WTC11 (cell line): Measurements from ENCODE around the gene GALNT17. TPM values are rescaled to one million over a fixed set of nuclear protein-coding genes. Genes with fewer than 3 reads are reported as not detected.

Experiments
- ATAC-seq: fragments of 200-7000 bp; cut with Tn5 transposase; 2 replicates; pipeline ENCODE4 v1.10.0; 2021; ENCODE audit warnings: mild to moderate bottlenecking, moderate library complexity
- CTCF ChIA-PET: fragments of 300-600 bp; sonication (Branson Sonifier 250); formaldehyde crosslinking; loops from one replicate; lab custom pipeline; 2021; ENCODE audit warnings: antibody characterized with exemption; lab: Charles Lee
- POLR2A ChIA-PET: fragments of 350-600 bp; sonication (Branson Sonifier 250); formaldehyde crosslinking; loops from one replicate; lab custom pipeline; 2021; ENCODE audit warnings: antibody characterized with exemption; lab: Charles Lee
- DNase-seq: peaks from one replicate; pipeline ENCODE4 v3.0.0; 2021; ENCODE audit warnings: low spot score
- H3K27ac Mint-ChIP-seq: 2 replicates; pipeline ENCODE4 v1.8.0; 2021; ENCODE audit warnings: mixed read lengths
- H3K27me3 Mint-ChIP-seq: 2 replicates; pipeline ENCODE4 v1.8.0; 2021; ENCODE audit warnings: low read depth, mild to moderate bottlenecking, moderate library complexity, mixed read lengths
- H3K36me3 Mint-ChIP-seq: 2 replicates; pipeline ENCODE4 v1.8.0; 2021; ENCODE audit warnings: mixed read lengths
- H3K4me1 Mint-ChIP-seq: 2 replicates; pipeline ENCODE4 v1.8.0; 2022; ENCODE audit warnings: mixed read lengths
- H3K4me3 Mint-ChIP-seq: 2 replicates; pipeline ENCODE4 v1.8.0; 2021; ENCODE audit warnings: mild to moderate bottlenecking, moderate library complexity, mixed read lengths
- H3K9me3 Mint-ChIP-seq: 2 replicates; pipeline ENCODE4 v1.8.0; 2021; ENCODE audit warnings: mixed read lengths
- CREM ChIP-seq: sonication (generic); formaldehyde crosslinking; IDR thresholded peaks from 2 replicates; pipeline ENCODE4 v1.8.1; 2022; ENCODE audit warnings: mild to moderate bottlenecking, missing genetic modification reagents, moderate library complexity
- FOXJ3 ChIP-seq: sonication (generic); formaldehyde crosslinking; IDR thresholded peaks from 2 replicates; pipeline ENCODE4 v1.9.0; 2021; ENCODE audit warnings: missing genetic modification reagents, mild to moderate bottlenecking, borderline replicate concordance
- HMGA2 ChIP-seq: fragments of 250-450 bp; sonication (Bioruptor Pico); IDR thresholded peaks from 2 replicates; pipeline ENCODE4 v1.4.0; 2021; ENCODE audit warnings: mild to moderate bottlenecking, moderate library complexity
- NFE2L1 ChIP-seq: sonication (generic); formaldehyde crosslinking; IDR thresholded peaks from 2 replicates; pipeline ENCODE4 v1.8.1; 2023; ENCODE audit warnings: missing genetic modification reagents
- RELA ChIP-seq: sonication (generic); formaldehyde crosslinking; IDR thresholded peaks from 2 replicates; pipeline ENCODE4 v1.8.1; 2022; ENCODE audit warnings: missing genetic modification reagents, mild to moderate bottlenecking, borderline replicate concordance
- SMAD3 ChIP-seq: sonication (generic); formaldehyde crosslinking; IDR thresholded peaks from 2 replicates; pipeline ENCODE4 v1.8.0; 2022; ENCODE audit warnings: missing genetic modification reagents, mild to moderate bottlenecking, borderline replicate concordance
- SOX15 ChIP-seq: fragments of 250-450 bp; sonication (Bioruptor Pico); IDR thresholded peaks from 2 replicates; pipeline ENCODE4 v1.9.0; 2021; ENCODE audit warnings: mild to moderate bottlenecking
- ZNF138 ChIP-seq: sonication (generic); formaldehyde crosslinking; conservative IDR thresholded peaks from 2 replicates; pipeline ENCODE4 v1.8.1; 2022; ENCODE audit warnings: mild to moderate bottlenecking, moderate library complexity, missing genetic modification reagents
- ZNF317 ChIP-seq: sonication (generic); formaldehyde crosslinking; IDR thresholded peaks from 2 replicates; pipeline ENCODE4 v1.8.1; 2023; ENCODE audit warnings: low read depth, mild to moderate bottlenecking, moderate library complexity, missing genetic modification reagents, borderline replicate concordance
- ZNF396 ChIP-seq: fragments of 250-450 bp; sonication (Bioruptor Pico); IDR thresholded peaks from 2 replicates; pipeline ENCODE4 v1.8.0; 2021; ENCODE audit warnings: mild to moderate bottlenecking, moderate library complexity, borderline replicate concordance
- ZNF416 ChIP-seq: fragments of 250-450 bp; sonication (Bioruptor Pico); IDR thresholded peaks from 2 replicates; pipeline ENCODE4 v1.9.0; 2021; ENCODE audit warnings: mild to moderate bottlenecking, inconsistent platforms
- ZNF423 ChIP-seq: fragments of 250-450 bp; sonication (Bioruptor Pico); IDR thresholded peaks from 2 replicates; pipeline ENCODE4 v2.1.2; 2022; ENCODE audit warnings: mild to moderate bottlenecking, moderate library complexity
- ZNF532 ChIP-seq: fragments of 250-450 bp; sonication (Bioruptor Pico); IDR thresholded peaks from 2 replicates; pipeline ENCODE4 v1.9.0; 2021; ENCODE audit warnings: mild to moderate bottlenecking, borderline replicate concordance
- total RNA-seq: library from RNA; stranded (reverse); gene quantifications from 3 replicates; pipeline ENCODE4 v1.2.3, GENCODE V29; 2021
- TF ChIP-seq, protein P1 (sequence below): sonication (generic); formaldehyde crosslinking; IDR thresholded peaks from 2 replicates; pipeline ENCODE4 v1.8.1; 2023; ENCODE audit warnings: mild to moderate bottlenecking, missing genetic modification reagents, moderate library complexity
- TF ChIP-seq, protein P2 (sequence below): sonication (generic); formaldehyde crosslinking; IDR thresholded peaks from 2 replicates; pipeline ENCODE4 v1.8.0; 2022; ENCODE audit warnings: mild to moderate bottlenecking, missing genetic modification reagents
- TF ChIP-seq, protein P3 (sequence below): sonication (generic); formaldehyde crosslinking; IDR thresholded peaks from 2 replicates; pipeline ENCODE4 v1.8.0; 2023; ENCODE audit warnings: missing genetic modification reagents
- TF ChIP-seq, protein P4 (sequence below): sonication (generic); formaldehyde crosslinking; IDR thresholded peaks from 2 replicates; pipeline ENCODE4 v1.8.0; 2023; ENCODE audit warnings: mild to moderate bottlenecking, missing genetic modification reagents
- TF ChIP-seq, protein P5 (sequence below): sonication (generic); formaldehyde crosslinking; conservative IDR thresholded peaks from 2 replicates; pipeline ENCODE4 v1.8.1; 2022; ENCODE audit warnings: mild to moderate bottlenecking, missing genetic modification reagents

Gene GALNT17
- total RNA-seq, 1 experiment from 2014 or later = 61.1 TPM

DNA sequence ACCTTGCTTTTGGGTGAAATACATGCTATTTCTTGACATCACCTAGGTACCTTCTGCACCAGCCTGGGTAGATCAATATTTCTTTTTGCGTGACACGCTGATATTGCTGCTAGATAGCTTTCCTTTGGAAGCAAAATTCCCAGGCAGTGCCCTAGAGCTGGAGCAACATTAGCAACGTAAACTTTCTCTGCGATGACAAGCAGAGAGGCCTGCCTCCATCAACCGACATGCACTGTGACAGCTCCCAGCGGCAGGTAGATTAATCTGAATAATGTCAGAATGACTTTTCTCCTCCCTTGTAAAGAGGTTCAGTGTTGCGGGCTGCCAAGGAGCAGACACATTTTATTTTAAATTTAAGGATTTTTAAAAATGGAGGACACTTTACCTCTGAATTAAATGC, 307.4 kb downstream of the GALNT17 start:
- H3K9me3 Mint-ChIP-seq = peaks cover 43% of the 10 kb centered on the region
- ATAC-seq (no peak), DNase-seq (no peak)
- H3K4me3 Mint-ChIP-seq = no peak overlapping the region
- H3K4me1 Mint-ChIP-seq = peaks cover 30% of the 10 kb centered on the region
- peaks cover 61% of the 10 kb centered on the region for H3K36me3 Mint-ChIP-seq
- H3K27me3 Mint-ChIP-seq = peaks cover 2% of the 10 kb centered on the region; the same call in 1 of the 2 replicates
- H3K27ac Mint-ChIP-seq = no peak overlapping the region
- TF ChIP-seq ZNF396 (CRISPR knock-in tag) = no peak
- TF ChIP-seq ZNF416 = no peak
- TF ChIP-seq ZNF423 (CRISPR knock-in tag) = no peak
- no peak for TF ChIP-seq NFE2L1
- TF ChIP-seq, protein P1, sequence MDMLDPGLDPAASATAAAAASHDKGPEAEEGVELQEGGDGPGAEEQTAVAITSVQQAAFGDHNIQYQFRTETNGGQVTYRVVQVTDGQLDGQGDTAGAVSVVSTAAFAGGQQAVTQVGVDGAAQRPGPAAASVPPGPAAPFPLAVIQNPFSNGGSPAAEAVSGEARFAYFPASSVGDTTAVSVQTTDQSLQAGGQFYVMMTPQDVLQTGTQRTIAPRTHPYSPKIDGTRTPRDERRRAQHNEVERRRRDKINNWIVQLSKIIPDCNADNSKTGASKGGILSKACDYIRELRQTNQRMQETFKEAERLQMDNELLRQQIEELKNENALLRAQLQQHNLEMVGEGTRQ = no peak
- TF ChIP-seq ZNF317 = no peak
- no peak for TF ChIP-seq SMAD3 (CRISPR knock-in tag)
- TF ChIP-seq, protein P2, sequence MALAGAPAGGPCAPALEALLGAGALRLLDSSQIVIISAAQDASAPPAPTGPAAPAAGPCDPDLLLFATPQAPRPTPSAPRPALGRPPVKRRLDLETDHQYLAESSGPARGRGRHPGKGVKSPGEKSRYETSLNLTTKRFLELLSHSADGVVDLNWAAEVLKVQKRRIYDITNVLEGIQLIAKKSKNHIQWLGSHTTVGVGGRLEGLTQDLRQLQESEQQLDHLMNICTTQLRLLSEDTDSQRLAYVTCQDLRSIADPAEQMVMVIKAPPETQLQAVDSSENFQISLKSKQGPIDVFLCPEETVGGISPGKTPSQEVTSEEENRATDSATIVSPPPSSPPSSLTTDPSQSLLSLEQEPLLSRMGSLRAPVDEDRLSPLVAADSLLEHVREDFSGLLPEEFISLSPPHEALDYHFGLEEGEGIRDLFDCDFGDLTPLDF (CRISPR knock-in tag) = no peak
- no peak for TF ChIP-seq CREM (CRISPR knock-in tag)
- TF ChIP-seq SOX15 (CRISPR knock-in tag) = no peak
- TF ChIP-seq, protein P3, sequence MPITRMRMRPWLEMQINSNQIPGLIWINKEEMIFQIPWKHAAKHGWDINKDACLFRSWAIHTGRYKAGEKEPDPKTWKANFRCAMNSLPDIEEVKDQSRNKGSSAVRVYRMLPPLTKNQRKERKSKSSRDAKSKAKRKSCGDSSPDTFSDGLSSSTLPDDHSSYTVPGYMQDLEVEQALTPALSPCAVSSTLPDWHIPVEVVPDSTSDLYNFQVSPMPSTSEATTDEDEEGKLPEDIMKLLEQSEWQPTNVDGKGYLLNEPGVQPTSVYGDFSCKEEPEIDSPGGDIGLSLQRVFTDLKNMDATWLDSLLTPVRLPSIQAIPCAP = no peak
- no peak for TF ChIP-seq ZNF532 (CRISPR knock-in tag)
- TF ChIP-seq RELA (CRISPR knock-in tag) = no peak
- no peak for TF ChIP-seq ZNF138
- TF ChIP-seq, protein P4, sequence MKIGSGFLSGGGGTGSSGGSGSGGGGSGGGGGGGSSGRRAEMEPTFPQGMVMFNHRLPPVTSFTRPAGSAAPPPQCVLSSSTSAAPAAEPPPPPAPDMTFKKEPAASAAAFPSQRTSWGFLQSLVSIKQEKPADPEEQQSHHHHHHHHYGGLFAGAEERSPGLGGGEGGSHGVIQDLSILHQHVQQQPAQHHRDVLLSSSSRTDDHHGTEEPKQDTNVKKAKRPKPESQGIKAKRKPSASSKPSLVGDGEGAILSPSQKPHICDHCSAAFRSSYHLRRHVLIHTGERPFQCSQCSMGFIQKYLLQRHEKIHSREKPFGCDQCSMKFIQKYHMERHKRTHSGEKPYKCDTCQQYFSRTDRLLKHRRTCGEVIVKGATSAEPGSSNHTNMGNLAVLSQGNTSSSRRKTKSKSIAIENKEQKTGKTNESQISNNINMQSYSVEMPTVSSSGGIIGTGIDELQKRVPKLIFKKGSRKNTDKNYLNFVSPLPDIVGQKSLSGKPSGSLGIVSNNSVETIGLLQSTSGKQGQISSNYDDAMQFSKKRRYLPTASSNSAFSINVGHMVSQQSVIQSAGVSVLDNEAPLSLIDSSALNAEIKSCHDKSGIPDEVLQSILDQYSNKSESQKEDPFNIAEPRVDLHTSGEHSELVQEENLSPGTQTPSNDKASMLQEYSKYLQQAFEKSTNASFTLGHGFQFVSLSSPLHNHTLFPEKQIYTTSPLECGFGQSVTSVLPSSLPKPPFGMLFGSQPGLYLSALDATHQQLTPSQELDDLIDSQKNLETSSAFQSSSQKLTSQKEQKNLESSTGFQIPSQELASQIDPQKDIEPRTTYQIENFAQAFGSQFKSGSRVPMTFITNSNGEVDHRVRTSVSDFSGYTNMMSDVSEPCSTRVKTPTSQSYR (CRISPR knock-in tag) = no peak
- no peak for TF ChIP-seq HMGA2 (CRISPR knock-in tag)
- no peak for TF ChIP-seq FOXJ3 (CRISPR knock-in tag)
- TF ChIP-seq, protein P5, sequence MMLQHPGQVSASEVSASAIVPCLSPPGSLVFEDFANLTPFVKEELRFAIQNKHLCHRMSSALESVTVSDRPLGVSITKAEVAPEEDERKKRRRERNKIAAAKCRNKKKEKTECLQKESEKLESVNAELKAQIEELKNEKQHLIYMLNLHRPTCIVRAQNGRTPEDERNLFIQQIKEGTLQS (CRISPR knock-in tag) = no peak
- POLR2A ChIA-PET = interaction anchor here (0.7 kb wide), 1 partner anchor 341 kb away, joined by 4 read pairs; no protein-coding TSS in a partner anchor
- CTCF ChIA-PET = no interaction called here
